IPS-11a (cell line): ENCODE data around the gene ACR.
"Not testable (repeated sequence)": the region's sequence is repeated elsewhere in the genome, so short reads cannot be mapped to it uniquely, and the experiment has no call there.

ENCODE experiments used
- H3K4me3 ChIP-seq: one replicate; pipeline ENCODE4 v1.5.1; 2013; ENCODE audit warnings: low read depth, low read length, control low read depth

The ACR gene

GRCh38 chr22:50730941-50731661 is 6.9 kb upstream of the ACR start:
- no peak overlapping the region for H3K4me3 ChIP-seq

GRCh38 chr22:50731811-50732624 is 6.0 kb upstream of the ACR start:
- H3K4me3 ChIP-seq = no peak overlapping the region

- no peak overlapping the region for H3K4me3 ChIP-seq
Observed at GRCh38 chr22:50732681-50733080, 5.3 kb upstream of the ACR start.

GRCh38 chr22:50733521-50734342 is 4.3 kb upstream of the ACR start:
- H3K4me3 ChIP-seq = no peak overlapping the region

GRCh38 chr22:50734343-50734771 is 3.6 kb upstream of the ACR start:
- H3K4me3 ChIP-seq = no peak overlapping the region

- no peak overlapping the region for H3K4me3 ChIP-seq
Observed at GRCh38 chr22:50734986-50735738, 2.8 kb upstream of the ACR start.

GRCh38 chr22:50735739-50736030 is 2.3 kb upstream of the ACR start:
- no peak overlapping the region for H3K4me3 ChIP-seq

GRCh38 chr22:50738649-50739227 is 734 bp downstream of the ACR start:
- H3K4me3 ChIP-seq = no peak overlapping the region

- no peak overlapping the region for H3K4me3 ChIP-seq
Observed at GRCh38 chr22:50739279-50739691, 1.3 kb downstream of the ACR start.

GRCh38 chr22:50739894-50740293 is 1.9 kb downstream of the ACR start:
- no peak overlapping the region for H3K4me3 ChIP-seq

GRCh38 chr22:50740714-50741113 is 2.7 kb downstream of the ACR start:
- not testable (repeated sequence) for H3K4me3 ChIP-seq

- H3K4me3 ChIP-seq = not testable (repeated sequence)
Observed at GRCh38 chr22:50744424-50744823, 6.4 kb downstream of the ACR start.

- not testable (repeated sequence) for H3K4me3 ChIP-seq
Observed at GRCh38 chr22:50747521-50747920, 9.5 kb downstream of the ACR start.

- not testable (repeated sequence) for H3K4me3 ChIP-seq
Observed at GRCh38 chr22:50748630-50749029, 10.6 kb downstream of the ACR start.

- H3K4me3 ChIP-seq = not testable (repeated sequence)
Observed at GRCh38 chr22:50749302-50750074, 11.5 kb downstream of the ACR start.

GRCh38 chr22:50755251-50755650 is 17.2 kb downstream of the ACR start:
- not testable (repeated sequence) for H3K4me3 ChIP-seq

GRCh38 chr22:50756406-50756805 is 18.4 kb downstream of the ACR start:
- not testable (repeated sequence) for H3K4me3 ChIP-seq

- peak overlapping the region; percentile 37 for H3K4me3 ChIP-seq
Observed at GRCh38 chr22:50756949-50757491, 19.0 kb downstream of the ACR start.

- H3K4me3 ChIP-seq = not testable (repeated sequence)
Observed at GRCh38 chr22:50759597-50760341, 21.8 kb downstream of the ACR start.
